Neural cell (in vitro differentiated cells): ENCODE measurements around the gene NTNG1.

Source experiments
- CTCF ChIP-seq: fragments of 450-650 bp; IDR thresholded peaks from 2 replicates; pipeline ENCODE4 v1.5.1; 2014; ENCODE audit warnings: antibody characterized with exemption, mild to moderate bottlenecking, moderate library complexity; ENCODE audit not compliant: poor library complexity, severe bottlenecking
- EP300 ChIP-seq: fragments of 450-650 bp; conservative IDR thresholded peaks from 2 replicates; pipeline ENCODE4 v1.6.1; 2014; ENCODE audit warnings: antibody characterized with exemption, mild to moderate bottlenecking, moderate library complexity; ENCODE audit not compliant: poor library complexity, severe bottlenecking
- EZH2 ChIP-seq: fragments of 200-600, 300-800 bp; shearing (Covaris generic), sonication (generic); IDR thresholded peaks from 2 replicates; pipeline ENCODE4 v1.6.1; 2014; ENCODE audit warnings: antibody characterized with exemption, low read length, borderline replicate concordance, mild to moderate bottlenecking; ENCODE audit not compliant: insufficient read depth, poor library complexity, severe bottlenecking
- MXI1 ChIP-seq: fragments of 450-650 bp; conservative IDR thresholded peaks from 2 replicates; pipeline ENCODE4 v1.6.1; 2014; ENCODE audit warnings: antibody characterized with exemption, mild to moderate bottlenecking; ENCODE audit not compliant: poor library complexity, severe bottlenecking
- POLR2AphosphoS5 ChIP-seq: IDR thresholded peaks from 2 replicates; pipeline ENCODE4 v1.6.1; 2012
- RAD21 ChIP-seq: fragments of 450-650 bp; conservative IDR thresholded peaks from 2 replicates; pipeline ENCODE4 v1.6.1; 2014; ENCODE audit warnings: antibody characterized with exemption, mild to moderate bottlenecking, moderate library complexity
- REST ChIP-seq: IDR thresholded peaks from 2 replicates; pipeline ENCODE4 v1.6.1; 2012; ENCODE audit warnings: borderline replicate concordance
- SMC3 ChIP-seq: fragments of 450-650 bp; conservative IDR thresholded peaks from 2 replicates; pipeline ENCODE4 v1.6.1; 2014; ENCODE audit warnings: antibody characterized with exemption, mild to moderate bottlenecking, moderate library complexity; ENCODE audit not compliant: poor library complexity
- TAF1 ChIP-seq: IDR thresholded peaks from 2 replicates; pipeline ENCODE4 v1.6.1; 2012; ENCODE audit warnings: low read depth

- TF ChIP-seq EZH2, result no peak
- TF ChIP-seq EP300, result no peak
- TF ChIP-seq REST, result no peak
- TF ChIP-seq CTCF, result no peak
- TF ChIP-seq SMC3, result no peak
- no peak for TF ChIP-seq POLR2AphosphoS5
- no peak for TF ChIP-seq TAF1
- no peak for TF ChIP-seq MXI1
- TF ChIP-seq RAD21, result no peak
These were observed 216.5 kb downstream of the NTNG1 start for GRCh38 chr1:107357376-107357775.
